OCI-M2 (cell line): ENCODE results near the gene KLHL30.

Source experiments
- DNase-seq: peaks from one replicate; lab custom pipeline; 2025; ENCODE audit not compliant: unreplicated experiment; lab: John Stamatoyannopoulos, UW

KLHL30 gene

DNA sequence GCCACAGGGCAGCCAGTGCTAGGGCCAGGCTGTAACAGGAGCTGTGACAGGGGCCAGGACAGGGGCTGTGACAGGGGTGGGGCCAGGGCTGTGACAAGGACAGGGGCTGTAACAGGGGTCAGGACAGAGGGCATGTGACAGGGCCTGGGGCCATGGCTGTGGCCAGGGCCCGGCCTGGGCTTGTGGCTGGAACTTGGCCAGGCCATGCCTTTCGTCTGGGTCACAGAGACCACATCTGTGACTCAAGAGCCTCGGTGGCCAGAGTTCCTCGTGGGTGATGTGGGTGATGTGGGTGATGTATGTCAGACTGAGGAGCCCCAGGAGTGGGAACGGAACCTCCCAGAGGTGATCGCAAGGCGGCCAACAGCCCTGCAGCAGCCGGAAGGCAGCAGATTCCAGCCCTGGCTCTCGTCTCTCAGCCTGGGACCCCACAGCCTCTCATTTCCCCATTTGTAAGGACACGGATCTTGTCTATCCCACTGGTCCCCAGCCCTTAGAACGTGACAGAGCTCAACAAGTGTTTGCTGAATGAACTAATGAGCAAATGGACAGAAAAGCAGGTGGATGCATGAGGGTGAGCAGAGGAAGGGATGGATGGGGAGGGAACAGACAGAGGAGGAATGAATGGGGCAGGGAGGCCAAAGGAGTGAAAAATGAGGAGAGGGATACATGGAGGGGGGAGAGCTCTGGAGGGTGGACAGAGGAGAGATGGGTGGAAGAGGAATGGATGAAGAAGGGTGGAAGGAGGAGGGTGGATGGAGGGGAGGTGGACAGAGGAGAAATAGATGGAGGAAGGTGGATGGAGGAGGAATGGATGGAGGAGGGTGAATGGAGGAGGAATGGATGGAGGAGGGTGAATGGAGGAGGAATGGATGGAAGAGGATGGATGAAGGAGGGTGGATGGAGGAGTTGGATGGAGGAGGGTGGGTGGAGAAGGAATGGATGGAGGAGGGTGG is 21.0 kb upstream of the KLHL30 start:
- no peak for DNase-seq

DNA sequence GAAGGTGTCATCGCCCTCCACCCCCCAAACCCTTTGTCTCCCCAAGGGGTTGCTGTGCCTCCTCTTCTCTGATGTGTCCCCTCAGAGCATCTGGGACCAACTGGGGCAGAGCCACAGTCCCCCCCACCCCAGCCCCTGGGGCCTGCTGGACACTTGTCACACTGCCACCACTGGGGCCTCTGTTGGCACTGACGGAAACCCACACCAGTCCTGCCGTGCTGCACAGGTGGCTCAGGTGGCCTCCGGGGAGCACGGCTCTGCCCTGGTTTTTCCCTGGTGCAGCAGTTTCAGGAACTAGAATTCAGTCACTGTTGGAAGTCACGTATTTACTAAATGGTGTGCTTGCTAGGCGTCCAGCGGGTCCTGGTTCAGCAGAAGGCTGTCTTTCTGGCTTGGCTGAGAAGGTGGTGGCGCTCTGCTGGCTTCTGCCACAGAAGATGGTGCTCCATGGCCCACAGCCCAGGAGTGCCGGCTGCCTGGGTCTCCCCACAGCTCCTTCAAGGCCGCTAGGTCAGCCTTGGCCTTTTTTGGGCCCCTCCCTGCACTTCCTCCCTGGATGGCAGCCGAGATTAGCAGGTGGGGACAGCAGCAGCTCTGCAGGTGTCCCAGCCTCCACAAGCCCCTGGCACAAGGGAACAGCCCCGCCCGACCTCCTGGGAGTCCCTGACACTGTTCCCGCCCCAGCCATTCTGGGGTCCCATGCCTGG is 18.6 kb upstream of the KLHL30 start:
- no peak for DNase-seq

DNA sequence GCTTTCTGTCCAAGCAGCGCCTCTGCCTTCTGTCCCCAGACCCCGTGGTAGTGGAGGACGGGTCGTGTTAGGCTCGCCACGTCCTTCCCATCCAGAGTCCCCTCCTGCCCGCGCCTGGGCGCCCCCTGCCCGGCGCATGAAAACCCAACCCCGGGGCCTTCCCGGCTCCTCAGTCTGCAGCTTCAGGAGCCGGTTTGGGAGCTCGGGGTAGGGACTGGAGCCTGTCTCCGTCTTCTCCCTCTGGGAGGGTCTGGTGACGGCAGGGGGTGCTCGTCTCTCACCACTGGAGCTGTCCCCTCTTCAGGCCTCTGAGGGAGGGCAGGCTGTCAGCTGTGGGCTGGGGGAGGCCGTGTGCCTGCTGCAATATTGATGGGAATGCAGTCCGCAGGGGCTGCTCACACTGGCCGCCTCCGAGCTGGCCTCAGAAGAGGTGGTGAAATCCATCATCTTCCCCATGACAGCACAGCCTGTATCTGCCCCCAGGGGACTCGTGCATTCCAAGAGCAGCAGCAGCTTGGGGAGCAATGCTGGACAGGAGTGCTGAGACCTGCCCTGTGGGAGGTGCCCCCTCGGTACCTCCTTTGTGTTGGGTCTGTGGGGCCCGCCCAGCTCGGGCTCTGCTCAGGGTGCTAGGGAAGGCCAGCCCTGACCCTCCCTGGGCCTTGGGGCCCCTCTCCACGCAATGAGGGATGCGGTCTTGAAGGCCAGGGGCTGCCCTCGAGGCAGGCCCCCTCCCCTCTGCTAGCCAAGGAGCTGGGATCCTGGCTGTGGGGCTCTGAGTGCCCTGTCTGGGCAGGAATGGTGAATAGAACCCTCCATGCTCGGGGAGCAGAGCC is 17.8 kb upstream of the KLHL30 start:
- no peak for DNase-seq

DNA sequence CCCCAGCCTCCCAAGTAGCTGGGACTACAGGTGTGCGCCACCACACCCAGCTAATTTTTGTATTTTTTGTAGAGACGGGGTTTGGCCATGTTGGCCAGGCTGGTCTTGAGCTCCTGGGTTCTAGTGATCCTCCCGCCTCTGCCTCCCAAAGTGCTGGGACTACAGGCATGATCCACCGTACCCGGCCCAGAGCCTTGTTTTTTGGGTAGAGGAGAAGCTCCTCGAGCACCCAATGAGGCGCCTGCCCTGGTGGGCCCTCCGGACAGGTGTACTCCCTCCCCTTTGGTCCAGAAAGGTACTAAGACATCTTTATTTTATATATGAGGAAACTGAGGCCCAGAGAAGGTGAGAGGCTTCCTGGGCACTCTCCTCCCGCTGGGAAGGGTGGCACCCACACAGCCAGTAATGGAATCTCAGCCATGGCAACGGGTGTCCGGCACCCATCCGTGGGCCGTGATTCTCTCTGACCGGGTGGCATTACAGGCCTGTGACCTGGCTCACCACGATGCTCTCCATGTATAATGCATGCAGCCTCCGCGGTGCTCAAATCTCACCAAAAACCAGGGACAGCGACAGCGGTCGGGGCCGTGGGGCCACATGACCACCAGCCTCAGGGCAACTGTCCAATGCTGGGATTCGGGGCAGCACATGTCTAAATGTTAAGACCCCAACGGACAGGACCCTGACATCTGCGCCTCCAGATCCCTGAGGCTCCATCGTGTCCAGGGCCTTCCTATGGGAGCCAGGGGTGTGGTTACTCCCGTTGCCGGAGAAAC is 16.8 kb upstream of the KLHL30 start:
- no peak for DNase-seq

DNA sequence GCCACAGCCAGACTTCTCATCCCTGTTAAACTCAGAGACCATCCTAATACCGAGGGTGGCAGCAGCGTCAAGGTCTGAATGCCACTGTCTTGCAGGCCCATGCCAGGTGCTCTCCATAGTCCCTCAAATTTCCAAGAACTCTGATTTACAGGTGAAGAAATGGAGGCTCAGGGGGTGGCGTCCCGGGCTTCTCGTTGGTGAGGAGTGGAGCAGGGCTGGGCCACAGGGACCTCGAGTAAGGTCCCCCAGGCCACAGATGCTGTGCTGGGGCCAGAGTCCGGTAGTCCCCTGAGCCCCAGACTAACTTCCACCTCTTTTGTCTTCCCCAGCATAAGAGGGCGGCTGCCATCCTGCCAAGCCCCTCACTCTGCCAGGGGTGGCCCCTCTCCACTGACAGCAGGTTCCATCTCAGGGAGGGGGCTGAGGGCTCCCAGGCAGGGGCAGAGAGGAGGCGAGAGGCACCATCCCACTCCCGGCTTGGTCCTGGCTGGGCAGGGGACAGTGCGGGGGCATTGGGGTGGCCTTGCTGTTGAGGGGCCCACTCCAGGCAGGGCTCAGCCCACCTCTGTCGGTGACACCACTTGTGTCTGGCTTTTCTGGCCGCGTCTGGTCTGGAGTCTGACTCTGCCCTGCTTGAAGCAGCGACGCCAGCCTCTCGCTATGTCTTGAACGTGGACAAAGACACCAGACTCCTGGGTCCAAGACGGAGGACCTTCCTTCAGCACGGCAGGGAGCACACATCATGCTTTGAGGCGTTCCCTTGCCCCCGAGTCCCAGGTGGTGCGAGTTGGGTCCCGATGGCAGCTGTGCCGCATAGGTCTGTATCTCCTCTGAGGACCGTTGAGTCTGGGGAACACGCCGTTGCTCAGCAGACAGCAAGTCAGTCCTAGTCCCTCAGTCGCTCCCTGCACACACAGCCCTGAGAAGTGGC is 15.9 kb upstream of the KLHL30 start:
- DNase-seq: no peak

DNA sequence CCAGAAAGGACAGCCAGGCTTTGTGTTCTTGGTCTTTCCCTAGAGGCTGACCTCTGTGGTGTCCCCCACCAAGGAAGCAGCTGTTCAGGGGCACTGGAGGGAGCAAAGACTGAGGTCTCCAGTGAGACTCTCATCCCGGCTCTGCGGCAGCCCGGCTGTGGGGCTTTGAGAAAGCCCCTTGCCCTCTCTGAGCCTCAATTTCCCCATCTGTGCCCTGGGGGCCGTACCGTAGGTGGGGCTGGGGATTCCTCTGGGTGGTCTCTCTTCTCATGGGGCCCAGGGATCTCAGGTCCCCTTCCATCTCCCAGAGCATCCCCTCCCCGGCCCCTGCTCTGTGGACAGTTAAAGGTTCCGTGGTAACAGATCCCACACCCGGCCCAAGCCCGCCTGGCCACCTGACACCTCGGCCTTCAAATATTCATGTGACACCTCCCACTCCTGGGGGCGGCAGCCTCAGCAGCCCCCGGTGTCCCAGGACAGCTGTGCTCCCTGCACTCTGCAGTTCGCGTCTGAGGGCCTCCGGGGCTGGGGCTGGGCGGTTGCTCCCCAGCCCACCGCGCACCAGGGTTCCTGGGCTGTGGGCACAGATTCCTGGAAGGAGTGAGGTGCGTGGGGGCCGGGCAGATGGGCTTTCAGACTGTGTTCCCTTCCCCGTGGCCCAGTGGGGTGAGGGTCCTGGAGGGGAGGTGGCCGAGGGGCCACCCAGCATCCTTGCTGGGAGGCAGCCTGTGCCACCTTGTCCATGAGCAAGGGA is 15.1 kb upstream of the KLHL30 start:
- no peak for DNase-seq

DNA sequence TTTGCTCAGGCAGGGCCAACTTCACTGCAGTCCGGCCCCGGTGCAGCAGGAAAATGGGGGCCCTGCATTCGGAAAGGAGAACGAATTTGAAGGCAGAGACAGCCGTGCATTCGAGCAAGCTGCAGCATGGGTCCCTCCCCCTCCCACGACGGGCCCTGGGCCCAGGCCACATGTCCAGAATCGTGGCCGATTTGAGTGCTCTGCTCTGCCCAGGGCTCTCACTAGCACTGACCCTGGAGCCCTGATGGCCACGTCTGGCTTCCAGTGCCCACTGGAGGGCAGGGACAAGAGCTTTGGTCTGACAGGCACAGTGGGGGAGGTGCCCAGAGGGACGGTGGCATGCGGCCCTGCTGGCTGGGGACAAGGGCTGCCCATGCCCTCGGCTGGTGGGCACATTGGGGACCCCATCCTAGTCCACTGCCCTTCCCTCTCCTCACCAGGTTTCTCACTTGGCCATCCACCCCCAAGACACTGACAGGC is 14.4 kb upstream of the KLHL30 start:
- DNase-seq: no peak

DNA sequence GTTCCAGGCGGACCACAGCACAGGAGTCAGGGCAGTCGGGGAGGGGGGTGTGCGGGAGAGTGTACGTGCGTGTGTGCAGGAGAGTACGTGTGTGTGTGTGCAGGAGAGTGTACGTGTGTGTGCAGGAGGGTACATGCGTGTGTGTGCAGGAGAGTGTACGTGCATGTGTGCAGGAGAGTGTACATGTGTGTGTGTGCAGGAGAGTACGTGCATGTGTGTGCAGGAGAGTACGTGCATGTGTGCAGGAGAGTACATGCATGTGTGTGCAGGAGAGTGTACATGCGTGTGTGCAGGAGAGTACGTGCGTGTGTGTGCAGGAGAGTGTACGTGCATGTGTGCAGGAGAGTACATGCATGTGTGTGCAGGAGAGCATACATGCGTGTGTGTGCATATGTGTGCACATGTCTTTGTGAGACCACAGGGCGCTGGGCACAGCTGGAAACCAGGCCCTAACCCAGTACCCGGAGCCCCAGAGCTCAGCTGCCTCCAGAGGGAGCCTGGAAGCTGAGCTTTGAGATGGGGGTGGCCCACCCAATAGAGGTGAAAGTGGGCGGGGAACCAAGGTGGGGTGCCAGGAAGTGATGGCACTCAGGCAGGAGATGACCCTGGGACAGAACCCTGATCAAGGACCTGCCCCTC is 13.9 kb upstream of the KLHL30 start:
- DNase-seq: no peak

DNA sequence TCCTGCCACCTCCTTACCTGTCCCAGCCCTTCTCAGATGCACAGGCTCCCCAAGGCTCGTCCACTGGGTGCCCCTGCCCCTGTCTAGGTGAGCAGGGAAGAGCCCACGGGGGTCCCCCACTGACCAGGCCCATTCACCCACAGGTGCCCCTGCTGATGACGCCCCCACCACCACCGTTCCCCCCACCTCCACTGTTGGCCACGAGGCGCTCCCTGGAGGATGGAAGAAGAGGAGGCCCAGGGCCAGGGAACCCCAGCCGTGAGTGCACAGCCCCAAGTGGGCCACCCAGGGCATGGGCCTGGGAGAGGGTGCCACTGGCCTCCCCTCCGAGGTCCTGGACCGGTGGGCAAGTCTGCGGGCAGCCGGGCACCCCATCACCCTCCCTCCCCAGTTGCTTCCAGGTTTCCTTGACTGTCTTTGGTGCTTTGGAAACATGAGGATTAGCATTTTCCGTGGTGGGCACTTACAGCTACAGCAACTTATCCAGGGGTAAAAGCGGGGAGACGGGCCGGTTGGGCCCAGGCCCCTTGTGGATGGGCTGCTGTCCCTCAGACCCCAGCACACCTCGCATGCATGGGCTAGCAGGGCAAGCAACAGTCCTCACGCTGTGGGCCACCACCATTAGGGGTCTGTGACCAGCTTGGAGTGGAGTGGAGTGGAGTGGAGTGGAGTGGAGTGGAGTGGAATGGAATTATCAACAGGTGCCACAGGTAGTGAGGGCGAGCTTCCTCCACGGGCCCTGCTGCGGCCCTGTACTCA is 13.2 kb upstream of the KLHL30 start:
- no peak for DNase-seq

DNA sequence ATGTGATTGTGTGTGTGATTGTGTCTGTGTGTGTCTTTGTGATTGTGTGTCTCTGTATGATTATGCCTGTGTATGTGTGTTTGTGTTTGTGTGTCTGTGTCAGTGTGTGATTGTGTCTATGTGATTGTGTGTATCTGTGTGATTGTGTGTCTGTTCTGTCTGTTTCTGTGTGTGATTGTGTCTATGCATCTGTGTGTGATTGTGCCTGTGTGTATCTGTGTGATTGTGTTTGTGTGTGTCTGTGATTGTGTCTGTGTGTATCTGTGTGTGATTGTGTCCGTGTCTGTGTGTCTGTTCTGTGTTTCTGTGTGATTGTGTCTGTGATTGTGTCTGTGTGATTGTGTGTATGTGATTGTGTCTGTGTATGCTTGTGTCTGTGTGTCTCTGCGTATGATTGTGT is 12.1 kb upstream of the KLHL30 start:
- DNase-seq: no peak

DNA sequence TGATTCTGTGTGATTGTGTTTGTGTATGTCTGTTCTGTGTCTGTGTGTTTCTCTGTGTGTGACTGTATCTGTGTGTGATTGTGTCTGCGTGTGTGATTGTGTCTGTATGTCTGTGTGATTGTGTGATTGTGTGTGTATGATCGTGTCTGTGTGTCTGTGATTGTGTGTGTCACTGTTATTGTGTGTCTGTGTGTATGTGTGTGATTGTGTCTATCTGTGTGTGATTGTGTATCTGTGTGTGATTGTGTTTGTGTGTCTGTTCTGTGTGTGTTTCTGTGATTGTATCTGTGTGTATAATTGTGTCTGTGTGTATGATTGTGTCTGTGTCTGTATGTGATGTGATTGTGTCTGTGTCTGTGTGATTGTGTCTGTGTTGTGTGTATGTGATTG is 11.7 kb upstream of the KLHL30 start:
- DNase-seq: no peak

DNA sequence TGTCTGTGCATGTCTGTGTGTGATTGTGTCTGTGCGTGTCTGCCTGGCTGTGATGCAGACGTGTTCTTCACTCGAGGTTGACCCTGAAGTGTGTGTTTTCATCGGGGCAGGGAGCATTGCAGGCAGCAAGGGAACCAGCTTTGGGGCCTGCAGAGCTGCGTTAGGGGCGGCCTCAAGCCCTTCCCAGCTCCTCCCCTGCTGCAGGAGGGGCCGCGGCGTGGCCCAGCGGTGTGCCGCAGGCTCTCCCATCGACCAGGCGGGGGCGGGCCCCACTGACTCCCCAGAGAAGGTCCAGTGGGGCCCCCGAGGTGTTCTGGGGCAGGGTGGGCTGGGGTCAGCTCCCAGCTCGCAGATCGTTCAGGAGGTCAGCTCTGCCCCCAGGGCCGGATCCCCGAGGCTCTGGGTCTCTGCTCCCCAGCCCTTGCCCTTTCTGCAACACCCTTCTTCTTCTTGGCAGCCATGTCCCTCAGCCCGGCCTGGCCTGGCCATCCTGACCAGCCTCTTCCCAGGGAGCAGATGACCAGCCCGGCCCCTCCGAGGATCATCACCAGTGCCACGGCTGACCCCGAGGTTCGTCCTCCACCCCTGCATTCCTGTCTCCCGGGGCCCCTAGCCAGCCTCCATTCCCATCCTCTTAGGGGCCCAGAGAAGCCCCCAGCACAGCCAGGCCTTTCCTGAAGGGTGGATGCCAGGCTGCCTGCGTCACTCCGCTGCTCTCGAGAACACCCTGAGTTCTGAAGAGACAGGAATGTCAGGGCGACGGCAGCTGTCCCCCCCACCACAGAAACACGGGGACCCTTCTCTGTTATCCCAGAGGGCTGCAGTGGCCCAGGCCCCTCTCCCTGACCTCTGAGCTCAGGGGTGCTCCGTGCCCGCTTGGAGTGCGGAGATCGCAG is 11.1 kb upstream of the KLHL30 start:
- no peak for DNase-seq

DNA sequence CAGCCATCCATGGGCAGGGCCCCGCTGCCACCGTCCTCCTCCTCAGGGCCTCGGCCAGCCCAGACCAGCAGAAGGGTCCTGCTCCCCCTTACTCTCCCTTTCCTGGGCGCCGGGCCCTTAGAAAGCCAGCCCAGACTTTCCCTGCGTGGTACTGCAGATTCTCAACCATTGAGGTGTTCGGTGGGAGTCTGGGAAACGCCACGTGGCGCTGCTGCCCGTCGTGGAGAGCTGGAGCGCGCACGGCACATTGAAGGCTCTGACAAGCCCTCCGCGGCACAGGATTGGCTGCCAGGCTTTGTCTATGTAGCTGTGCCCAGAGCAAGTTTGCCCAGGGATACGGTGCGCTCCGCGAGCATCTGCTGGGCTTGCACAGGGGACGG is 10.4 kb upstream of the KLHL30 start:
- no peak for DNase-seq

DNA sequence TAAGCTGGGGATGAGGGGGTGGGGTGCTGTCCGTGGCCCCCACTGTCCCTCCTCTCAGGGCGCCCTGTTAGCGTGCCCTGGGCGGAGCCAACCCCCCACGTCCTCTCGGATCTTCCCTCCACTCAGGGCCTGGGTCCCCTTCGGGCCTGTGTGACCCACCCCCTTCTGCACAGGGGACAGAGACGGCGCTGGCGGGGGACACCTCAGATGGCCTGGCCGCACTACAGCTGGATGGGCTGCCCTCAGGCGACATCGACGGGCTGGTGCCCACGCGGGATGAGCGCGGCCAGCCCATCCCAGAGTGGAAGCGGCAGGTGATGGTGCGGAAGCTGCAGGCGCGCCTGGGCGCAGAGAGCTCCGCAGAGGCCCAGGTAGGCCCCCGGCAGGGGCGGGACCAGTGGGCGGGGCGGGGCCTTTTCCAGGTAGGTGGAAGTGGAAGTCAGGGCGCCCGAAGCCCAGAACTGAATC is 9.9 kb upstream of the KLHL30 start:
- DNase-seq: no peak

DNA sequence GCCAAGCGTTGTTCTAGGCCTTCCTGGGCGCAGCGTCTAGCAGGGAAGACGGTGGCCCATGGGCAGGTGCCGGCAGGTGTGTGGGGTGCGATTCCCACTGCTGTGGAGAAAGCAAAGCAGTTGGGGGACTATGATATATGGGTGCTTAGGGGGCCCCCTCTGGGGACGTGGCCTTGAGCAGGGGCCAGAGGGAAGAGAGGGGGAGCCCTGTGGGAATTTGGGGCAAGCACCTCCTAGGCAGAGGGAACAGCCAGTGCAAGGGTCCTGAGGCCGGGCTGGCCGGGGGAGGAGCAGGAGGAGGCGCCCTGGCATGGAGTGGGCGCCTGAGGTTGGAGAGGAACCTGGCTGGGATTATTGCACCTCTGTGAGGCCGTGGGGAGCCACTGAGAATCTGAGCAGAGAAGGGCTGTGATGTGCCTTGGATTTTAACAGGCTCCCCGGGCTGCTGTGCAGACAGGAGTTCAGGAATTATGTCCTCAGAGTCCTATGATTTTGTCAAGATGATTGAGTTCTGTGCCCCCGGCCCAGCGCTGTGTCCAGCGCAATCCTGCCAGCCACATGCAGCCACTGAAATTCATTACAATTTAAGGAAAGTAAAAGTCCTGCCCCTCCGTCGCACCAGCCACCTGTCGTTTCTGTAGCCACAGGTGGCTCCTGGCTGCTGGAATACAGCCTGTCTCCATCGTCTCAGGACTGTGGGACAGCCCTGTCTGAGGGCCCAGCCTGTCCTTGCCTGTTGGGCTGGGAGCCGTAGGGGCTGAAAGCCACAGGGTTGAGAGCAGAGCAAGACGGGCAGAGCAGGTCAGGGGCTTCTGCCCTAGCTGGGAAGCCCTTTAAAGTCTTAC is 9.1 kb upstream of the KLHL30 start:
- no peak for DNase-seq
